Measurements from ENCODE around the gene GJA1.

- TF ChIP-seq CTCF (IDR thresholded peaks at IDR 0.05) (no peak), CHD2 (IDR thresholded peaks at IDR 0.05; ENCODE audit: low read length, partially characterized antibody) (no peak), ZC3H11A (IDR thresholded peaks at IDR 0.05) (no peak), MAX (IDR thresholded peaks at IDR 0.05) (no peak), SMC3 (IDR thresholded peaks at IDR 0.05) (no peak), KDM5A (IDR thresholded peaks at IDR 0.05) (no peak), NR3C1 (IDR thresholded peaks at IDR 0.05) (no peak), CHD4 (IDR thresholded peaks at IDR 0.05; ENCODE audit: borderline replicate concordance) (no peak), POLR2A (IDR thresholded peaks at IDR 0.05; ENCODE audit: low read length) (no peak), SREBF2 (IDR thresholded peaks at IDR 0.05) (no peak), MAFK (IDR thresholded peaks at IDR 0.05; ENCODE audit: partially characterized antibody) (no peak)
- TF ChIP-seq, protein P1, sequence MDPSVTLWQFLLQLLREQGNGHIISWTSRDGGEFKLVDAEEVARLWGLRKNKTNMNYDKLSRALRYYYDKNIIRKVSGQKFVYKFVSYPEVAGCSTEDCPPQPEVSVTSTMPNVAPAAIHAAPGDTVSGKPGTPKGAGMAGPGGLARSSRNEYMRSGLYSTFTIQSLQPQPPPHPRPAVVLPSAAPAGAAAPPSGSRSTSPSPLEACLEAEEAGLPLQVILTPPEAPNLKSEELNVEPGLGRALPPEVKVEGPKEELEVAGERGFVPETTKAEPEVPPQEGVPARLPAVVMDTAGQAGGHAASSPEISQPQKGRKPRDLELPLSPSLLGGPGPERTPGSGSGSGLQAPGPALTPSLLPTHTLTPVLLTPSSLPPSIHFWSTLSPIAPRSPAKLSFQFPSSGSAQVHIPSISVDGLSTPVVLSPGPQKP (IDR thresholded peaks at IDR 0.05; ENCODE audit: low read depth, low read length) = no peak
Measured at GRCh38 chr6:121480099-121480713, 44.8 kb downstream of the GJA1 start.

All from A549 (cell line).